NCI-H510A treated with DMSO at 0.1 percent for 48 hours (cell line): ENCODE results near the gene DPH5.
"Not testable (repeated sequence)": the region's sequence is repeated elsewhere in the genome, so short reads cannot be mapped to it uniquely, and the experiment has no call there.

Source experiments
- DNase-seq: peaks from one replicate; lab custom pipeline; 2025; lab: John Stamatoyannopoulos, UW

DPH5 gene

GRCh38 chr1:101025657-101026429 is at the start of gene DPH5:
Gene DPH5 (minus strand): TSS chr1:101025784. CDS start chr1:101025443, 341 bp downstream.
- peak; percentile 80 for DNase-seq

- peak; percentile 40 for DNase-seq
Observed at GRCh38 chr1:101073836-101074235, 48.3 kb upstream of the DPH5 start.

GRCh38 chr1:101071470-101071891 is 45.9 kb upstream of the DPH5 start:
- peak; percentile 30 for DNase-seq

GRCh38 chr1:101069158-101069557 is 43.6 kb upstream of the DPH5 start:
- no peak for DNase-seq

GRCh38 chr1:101066937-101067335 is 41.4 kb upstream of the DPH5 start:
- not testable (repeated sequence) for DNase-seq

- no peak for DNase-seq
Observed at GRCh38 chr1:101066260-101066936, 40.8 kb upstream of the DPH5 start.

GRCh38 chr1:101065575-101065974 is 40.0 kb upstream of the DPH5 start:
- DNase-seq, result no peak

GRCh38 chr1:101064697-101065096 is 39.1 kb upstream of the DPH5 start:
- no peak for DNase-seq

GRCh38 chr1:101060992-101061391 is 35.4 kb upstream of the DPH5 start:
- no peak for DNase-seq

- DNase-seq, result no peak
Observed at GRCh38 chr1:101059945-101060542, 34.5 kb upstream of the DPH5 start.

GRCh38 chr1:101055623-101056022 is 30.0 kb upstream of the DPH5 start:
- DNase-seq, result no peak

GRCh38 chr1:101051688-101052638 is 26.4 kb upstream of the DPH5 start:
- DNase-seq, result no peak

- no peak for DNase-seq
Observed at GRCh38 chr1:101050869-101051268, 25.3 kb upstream of the DPH5 start.

GRCh38 chr1:101044749-101045148 is 19.2 kb upstream of the DPH5 start:
- DNase-seq, result no peak

- no peak for DNase-seq
Observed at GRCh38 chr1:101044259-101044658, 18.7 kb upstream of the DPH5 start.

- DNase-seq, result no peak
Observed at GRCh38 chr1:101043776-101044175, 18.2 kb upstream of the DPH5 start.

- DNase-seq, result no peak
Observed at GRCh38 chr1:101041300-101041699, 15.7 kb upstream of the DPH5 start.

GRCh38 chr1:101040666-101041065 is 15.1 kb upstream of the DPH5 start:
- no peak for DNase-seq

GRCh38 chr1:101039245-101039644 is 13.7 kb upstream of the DPH5 start:
- DNase-seq, result no peak

- DNase-seq, result no peak
Observed at GRCh38 chr1:101037316-101037715, 11.7 kb upstream of the DPH5 start.

GRCh38 chr1:101033017-101033416 is 7.4 kb upstream of the DPH5 start:
- no peak for DNase-seq

GRCh38 chr1:101032129-101032528 is 6.5 kb upstream of the DPH5 start:
- not testable (repeated sequence) for DNase-seq
